SK-MEL-5 (cell line): ENCODE measurements around the gene MIGA1. TPM values are rescaled to one million over a fixed set of nuclear protein-coding genes. Genes with fewer than 3 reads are reported as not detected.
A peak's percentile ranks its signal among the peaks of the same experiment; 100 is the strongest.
"Not testable (repeated sequence)": the region's sequence is repeated elsewhere in the genome, so short reads cannot be mapped to it uniquely, and the experiment has no call there.

Experiments used
- DNase-seq: peaks from one replicate; pipeline ENCODE4 v3.0.0-alpha.2; 2016; ENCODE audit warnings: low read depth, low spot score
- in situ Hi-C: cut with HindIII; loops from 2 replicates; pipeline ENCODE4 v1.10.0; 2016; ENCODE audit warnings: low sequenced_read_pairs, high pct_unique_total_duplicates, low pct_unique_long_range_greater_than_20kb
- polyA plus RNA-seq, 2 experiments: library from polyadenylated mRNA; depleted of rRNA; stranded (reverse); fragments of >200 nt; gene quantifications; 2 replicates each; pipeline ENCODE4 v1.2.3, GENCODE V29; 2015
- total RNA-seq: library from RNA; depleted of rRNA; stranded (reverse); fragments of >200 nt; shearing (Covaris generic); gene quantifications from 2 replicates; pipeline ENCODE4 v1.2.3, GENCODE V29; 2014; rRNA removed

Gene MIGA1
- total RNA-seq, result 14.4 and 16.4 TPM in 2 replicates
- 12.0 and 16.4 TPM in 2 replicates for polyA plus RNA-seq (2015; cell fraction: cytosol; rRNA removed)
- 6.1 and 7.2 TPM in 2 replicates for polyA plus RNA-seq (2015; cell fraction: nucleus; rRNA removed)

GRCh38 chr1:77779529-77780281 lies at the start of gene MIGA1:
Gene MIGA1 (plus strand): TSS chr1:77779649. CDS start chr1:77783253, 3,604 bp downstream.
- in situ Hi-C loops, result no loop called here
- peak; percentile 87 for DNase-seq

- in situ Hi-C loops, result no loop called here
- DNase-seq, result no peak
These were observed 47.4 kb upstream of the MIGA1 start for GRCh38 chr1:77732090-77732489.

- DNase-seq, result no peak
- in situ Hi-C loops, result no loop called here
These were observed 40.2 kb upstream of the MIGA1 start for GRCh38 chr1:77739235-77739634.

- in situ Hi-C loops, result no loop called here
- no peak for DNase-seq
These were observed 38.1 kb upstream of the MIGA1 start for GRCh38 chr1:77741316-77741715.

GRCh38 chr1:77742011-77742555 lies 37.4 kb upstream of the MIGA1 start:
- in situ Hi-C loops, result no loop called here
- no peak for DNase-seq

GRCh38 chr1:77744576-77744975 lies 34.9 kb upstream of the MIGA1 start:
- in situ Hi-C loops, result no loop called here
- DNase-seq, result no peak

GRCh38 chr1:77749489-77749888 lies 30.0 kb upstream of the MIGA1 start:
- in situ Hi-C loops, DNase-seq: not testable (repeated sequence)

GRCh38 chr1:77756052-77756754 lies 23.2 kb upstream of the MIGA1 start:
- in situ Hi-C loops, result no loop called here
- DNase-seq, result no peak

GRCh38 chr1:77757066-77757584 lies 22.3 kb upstream of the MIGA1 start:
- in situ Hi-C loops, result no loop called here
- no peak for DNase-seq

- DNase-seq, result no peak
- in situ Hi-C loops, result no loop called here
These were observed 21.8 kb upstream of the MIGA1 start for GRCh38 chr1:77757603-77758002.

- in situ Hi-C loops, result no loop called here
- DNase-seq, result peak; percentile 78
These were observed 20.1 kb upstream of the MIGA1 start, which contains the start of gene USP33 for GRCh38 chr1:77759071-77760028. Gene USP33 (minus strand): TSS chr1:77759852. CDS start chr1:77741697, 18,155 bp downstream.

GRCh38 chr1:77762072-77762476 lies 17.4 kb upstream of the MIGA1 start:
- in situ Hi-C loops, result no loop called here
- DNase-seq, result no peak

- in situ Hi-C loops, result no loop called here
- DNase-seq, result no peak
These were observed 11.4 kb upstream of the MIGA1 start for GRCh38 chr1:77768006-77768405.

- DNase-seq, result no peak
- in situ Hi-C loops, result no loop called here
These were observed 3.3 kb upstream of the MIGA1 start for GRCh38 chr1:77776007-77776700.

GRCh38 chr1:77781683-77782082 lies 2.2 kb downstream of the MIGA1 start:
- in situ Hi-C loops, result no loop called here
- DNase-seq, result no peak

- DNase-seq, result no peak
- in situ Hi-C loops, result no loop called here
These were observed 3.7 kb downstream of the MIGA1 start for GRCh38 chr1:77783141-77783540.
